Measurements from ENCODE around the gene DHX8. TPM values are rescaled to one million over a fixed set of nuclear protein-coding genes. Genes with fewer than 3 reads are reported as not detected.

Gene DHX8
- total RNA-seq, 1 experiment from 2014 or later = 54.1 TPM

- Histone ChIP-seq H3K4me2 (ENCODE audit: insufficient read depth, insufficient read length, low read length) (no peak overlapping the region), H2AK5ac (ENCODE audit: insufficient read length, low read length) (no peak overlapping the region), H2BK120ac (ENCODE audit: low read depth, low read length, poor library complexity, severe bottlenecking) (no peak overlapping the region), H3K56ac (ENCODE audit: insufficient read length, low read depth, low read length) (no peak overlapping the region), H2BK20ac (ENCODE audit: low read depth, low read length, poor library complexity, severe bottlenecking) (no peak overlapping the region), H4K91ac (ENCODE audit: insufficient read length, low read depth, low read length) (no peak overlapping the region), H4K8ac (replicated peaks; ENCODE audit: insufficient read length, low read depth, low read length) (no peak overlapping the region), H3K23me2 (ENCODE audit: insufficient read length, low read depth, low read length, poor library complexity, severe bottlenecking) (no peaks in the 10 kb centered on the region), H3K79me2 (ENCODE audit: insufficient read depth, low read length) (no peaks in the 10 kb centered on the region), H2BK12ac (ENCODE audit: insufficient read length, low read depth, low read length) (no peak overlapping the region), H3T11ph (ENCODE audit: low read length) (no peak overlapping the region), H2BK5ac (ENCODE audit: insufficient read length, low read length) (no peak overlapping the region), H3K14ac (ENCODE audit: insufficient read depth, low read length) (no peak overlapping the region), H4K5ac (ENCODE audit: insufficient read length, low read depth, low read length) (no peak overlapping the region), H3K18ac (ENCODE audit: insufficient read length, low read depth, low read length) (no peak overlapping the region), H3K4ac (ENCODE audit: low read depth, low read length) (no peak overlapping the region), H2BK15ac (ENCODE audit: low read depth, low read length) (no peak overlapping the region), H3K27ac (ENCODE audit: insufficient read length, low read depth, low read length) (no peak overlapping the region), H4K20me1 (ENCODE audit: control insufficient read depth, insufficient read depth, insufficient read length) (no peaks in the 10 kb centered on the region), H3K23ac (ENCODE audit: insufficient read length, low read depth, low read length) (no peak overlapping the region), H3K4me1 (ENCODE audit: insufficient read depth, low read length) (no peaks in the 10 kb centered on the region), H3K79me1 (ENCODE audit: insufficient read depth, low read depth, low read length, poor library complexity, severe bottlenecking) (no peaks in the 10 kb centered on the region), H3K9ac (ENCODE audit: extremely low read depth, insufficient read length, low read length) (no peak overlapping the region), H3K27me3 (ENCODE audit: insufficient read depth, low read length) (no peaks in the 10 kb centered on the region), H2AFZ (ENCODE audit: low read length) (no peak overlapping the region), H3K9me3 (ENCODE audit: control insufficient read depth, low read depth, low read length) (no peaks in the 10 kb centered on the region)
- H3K27me3 Mint-ChIP-seq (ENCODE audit: low read depth) = no peaks in the 10 kb centered on the region
- no peak overlapping the region for H3K27ac Mint-ChIP-seq
- peaks cover 14 to 80% (median 70%) of the 10 kb centered on the region in 3 experiments; a peak in 6 of 7 replicates for H3K36me3 Mint-ChIP-seq (ENCODE audit: insufficient read depth in 1 of 3, low read depth in 3 of 3)
- no peak for TF ChIP-seq CTCF (conservative IDR thresholded peaks at IDR 0.05)
- no CpG with 5 or more reads among the region's 1 CpG for WGBS (ENCODE audit: extremely low coverage, insufficient read length, low lambda C conversion rate)
- DNase-seq = no peak
- H3K4me3 Mint-ChIP-seq = no peak overlapping the region
- peaks cover 0 to 2% of the 10 kb centered on the region in 2 experiments; a peak in 2 of 4 replicates for H3K4me1 Mint-ChIP-seq
- H3K9me3 Mint-ChIP-seq = no peaks in the 10 kb centered on the region
Observed at GRCh38 chr17:43515656-43516055, 31.9 kb downstream of the DHX8 start.

Data from H9 (cell line).